H1 (cell line): Measurements from ENCODE around the gene TTC29. TPM values are rescaled to one million over a fixed set of nuclear protein-coding genes. Genes with fewer than 3 reads are reported as not detected.

Experiments used
- BCL11A ChIP-seq, 2 experiments: IDR thresholded peaks; one replicate each; pipeline ENCODE4 v1.6.1; 2011; ENCODE audit warnings: low read depth in 2 of 2, low read length in 2 of 2, mild to moderate bottlenecking in 2 of 2
- CHD1 ChIP-seq: IDR thresholded peaks from 2 replicates; pipeline ENCODE4 v1.6.1; 2012; ENCODE audit warnings: low read depth, low read length, improper control_type of control experiment
- KDM1A ChIP-seq: fragments of 200-600, 300-600 bp; sonication (generic); IDR thresholded peaks from 2 replicates; pipeline ENCODE4 v1.7.1; 2016; ENCODE audit warnings: mild to moderate bottlenecking, low read length, borderline replicate concordance
- PHF8 ChIP-seq: fragments of 200-600 bp; sonication (generic); conservative IDR thresholded peaks from 2 replicates; pipeline ENCODE4 v1.7.1; 2012; ENCODE audit warnings: low read depth, mild to moderate bottlenecking, inconsistent platforms, low read length, moderate library complexity
- POLR2AphosphoS5 ChIP-seq: IDR thresholded peaks from 2 replicates; pipeline ENCODE4 v1.6.1; 2011; ENCODE audit warnings: low read depth, low read length
- POU5F1 ChIP-seq: IDR thresholded peaks from 2 replicates; pipeline ENCODE4 v1.6.1; 2011; ENCODE audit warnings: low read depth, mild to moderate bottlenecking, low read length, moderate library complexity
- SAP30 ChIP-seq: fragments of 300-600 bp; sonication (generic); IDR thresholded peaks from 2 replicates; pipeline ENCODE4 v1.7.1; 2012; ENCODE audit warnings: low read length, moderate library complexity, mild to moderate bottlenecking, inconsistent platforms; ENCODE audit not compliant: insufficient read depth, insufficient replicate concordance
- TCF12 ChIP-seq: IDR thresholded peaks from 2 replicates; pipeline ENCODE4 v1.6.1; 2011; ENCODE audit warnings: low read depth, mild to moderate bottlenecking, low read length
- polyA plus RNA-seq, 7 experiments: library from polyadenylated mRNA; depleted of rRNA in 3 of 7; stranded (reverse) in 5 of 7; unstranded in 2 of 7; fragments of >200 nt in 5 of 7; fragments of 200-250 nt in 2 of 7; gene quantifications; 1 replicate in 5 of 7; 2 replicates in 1 of 7; 4 replicates in 1 of 7; pipeline versions ENCODE4 v1.2.1 to v1.2.3, GENCODE V29; 2011 to 2013; ENCODE audit warnings: missing spikeins in 2 of 7, mixed read lengths in 2 of 7
- total RNA-seq: library from RNA; stranded (reverse); fragmentation: NEBNext Ultra II Directional; extraction: Animal tissue kit (Norgen Biotek cat#: 25700); gene quantifications from 2 replicates; pipeline ENCODE4 v1.2.1, GENCODE V29; 2021

Gene TTC29
- total and polyA plus RNA-seq, 2 of the 8 experiments (the other 6 are each of a cell fraction or from before 2014, with no cell fraction given), result 0.28 TPM; not detected in 1

DNA sequence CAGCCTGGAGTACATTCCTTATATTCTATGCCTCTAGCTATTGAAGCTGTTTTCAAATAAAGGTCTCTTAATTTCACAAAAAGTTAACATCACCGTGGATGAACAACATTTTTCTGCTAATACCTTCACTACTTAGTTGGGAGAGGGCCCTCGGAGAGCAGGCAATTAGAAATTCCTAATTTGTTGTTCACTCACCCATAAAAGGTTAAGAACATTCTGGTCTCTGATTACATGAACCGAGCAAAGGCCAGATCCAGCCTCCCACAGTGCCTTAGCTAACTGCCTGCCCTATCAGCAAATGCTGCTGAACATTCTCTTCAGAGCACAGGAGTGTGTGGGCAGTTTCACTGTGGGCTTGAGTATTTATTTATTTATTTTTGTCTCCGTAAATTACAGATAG, 36.0 kb upstream of the TTC29 start (continued):
- no peak for TF ChIP-seq SAP30
- TF ChIP-seq POU5F1, result no peak
- TF ChIP-seq CHD1, result no peak
- no peak for TF ChIP-seq POLR2AphosphoS5
- TF ChIP-seq TCF12, result no peak
- no peak for TF ChIP-seq PHF8
- TF ChIP-seq BCL11A (IDR thresholded peaks at IDR 0.05; ENCODE audit: low read depth in 2 of 2, low read length in 2 of 2), result no peak
- TF ChIP-seq KDM1A, result no peak
- TF ChIP-seq, all 59 proteins: peak for 0
